Hepatocyte (in vitro differentiated cells): ENCODE results near the gene JAM3. TPM values are rescaled to one million over a fixed set of nuclear protein-coding genes. Genes with fewer than 3 reads are reported as not detected.
"Not testable (repeated sequence)": the region's sequence is repeated elsewhere in the genome, so short reads cannot be mapped to it uniquely, and the experiment has no call there.

Experiments
- DNase-seq: peaks from one replicate; pipeline ENCODE4 v3.0.0-alpha.2; 2016; ENCODE audit warnings: low spot score
- H2AFZ ChIP-seq: fragments of 200-600 bp; sonication (generic); 2 replicates; pipeline ENCODE4 v1.6.0; 2016; ENCODE audit warnings: antibody characterized with exemption, mild to moderate bottlenecking
- H3K27ac ChIP-seq: fragments of 200-600 bp; sonication (generic); 2 replicates; pipeline ENCODE4 v1.5.1; 2016; ENCODE audit warnings: mild to moderate bottlenecking
- H3K27me3 ChIP-seq: fragments of 200-600 bp; sonication (generic); 2 replicates; pipeline ENCODE4 v1.6.1; 2016
- H3K36me3 ChIP-seq: fragments of 200-600 bp; sonication (generic); replicated peaks from 2 replicates; pipeline ENCODE4 v1.5.1; 2016; ENCODE audit warnings: low read depth; ENCODE audit not compliant: insufficient read depth
- H3K4me1 ChIP-seq: fragments of 200-600 bp; sonication (generic); 2 replicates; pipeline ENCODE4 v1.5.1; 2016; ENCODE audit warnings: mild to moderate bottlenecking, moderate library complexity; ENCODE audit not compliant: insufficient read depth
- H3K4me2 ChIP-seq: fragments of 200-600 bp; sonication (generic); 2 replicates; pipeline ENCODE4 v1.6.0; 2016
- H3K4me3 ChIP-seq: fragments of 200-600 bp; sonication (generic); 2 replicates; pipeline ENCODE4 v1.5.1; 2016; ENCODE audit warnings: mild to moderate bottlenecking
- H3K79me2 ChIP-seq: fragments of 200-600 bp; sonication (generic); 2 replicates; pipeline ENCODE4 v1.6.0; 2017; ENCODE audit warnings: mild to moderate bottlenecking
- H3K9me2 ChIP-seq: fragments of 200-600 bp; sonication (generic); replicated peaks from 2 replicates; pipeline ENCODE4 v1.6.0; 2017; ENCODE audit warnings: mild to moderate bottlenecking; ENCODE audit not compliant: insufficient read depth
- H3K9me3 ChIP-seq: fragments of 200-600 bp; sonication (generic); 2 replicates; pipeline ENCODE4 v1.5.1; 2016; ENCODE audit warnings: low read depth, mild to moderate bottlenecking
- H4K20me1 ChIP-seq: fragments of 200-600 bp; sonication (generic); 2 replicates; pipeline ENCODE4 v1.6.0; 2016; ENCODE audit warnings: mild to moderate bottlenecking; ENCODE audit not compliant: insufficient read depth, poor library complexity, severe bottlenecking
- CTCF ChIP-seq: fragments of 200-600 bp; sonication (generic); IDR thresholded peaks from 2 replicates; pipeline ENCODE4 v1.5.1; 2016; ENCODE audit warnings: antibody characterized with exemption, mild to moderate bottlenecking; ENCODE audit not compliant: poor library complexity
- EZH2 ChIP-seq: fragments of 200-600 bp; sonication (generic); IDR thresholded peaks from 2 replicates; pipeline ENCODE4 v1.6.1; 2016; ENCODE audit warnings: antibody characterized with exemption, mild to moderate bottlenecking, borderline replicate concordance
- EZH2phosphoT487 ChIP-seq: fragments of 200-600 bp; sonication (generic); IDR thresholded peaks from one replicate; pipeline ENCODE4 v1.6.1; 2018; ENCODE audit warnings: antibody characterized with exemption, mild to moderate bottlenecking, low read depth, moderate library complexity; ENCODE audit not compliant: unreplicated experiment, severe bottlenecking
- WGBS: methylation state at CpG from one replicate; pipeline ENCODE4 v1.1.6; 2016; ENCODE audit warnings: low lambda C conversion rate; ENCODE audit errors: missing lambda C conversion rate; 5-methylcytosine and 5-hydroxymethylcytosine counted together
- polyA plus RNA-seq: library from polyadenylated mRNA; unstranded; fragments of >200 nt; fragmentation: Nextera tagmentation; extraction: Ambion mirVana; gene quantifications from 2 replicates; pipeline ENCODE4 v1.2.1, GENCODE V29; 2016
- total RNA-seq: library from RNA; depleted of rRNA; stranded (reverse); fragments of >200 nt; gene quantifications from 2 replicates; pipeline ENCODE4 v1.2.3, GENCODE V29; 2014

JAM3 gene
- total and polyA plus RNA-seq, 2 experiments from 2014 or later, result 20.3 to 23.6 TPM

- Histone ChIP-seq H3K4me2 (no peak overlapping the region), H3K27ac (no peak overlapping the region), H3K27me3 (no peaks in the 10 kb centered on the region), H2AFZ (no peak overlapping the region), H4K20me1 (peaks cover 3% of the 10 kb centered on the region), H3K79me2 (no peaks in the 10 kb centered on the region), H3K4me1 (no peaks in the 10 kb centered on the region), H3K9me3 (no peaks in the 10 kb centered on the region), H3K4me3 (no peak overlapping the region), H3K36me3 (no peaks in the 10 kb centered on the region), H3K9me2 (no peaks in the 10 kb centered on the region)
- 47% methylated on average over 2 of the region's 2 CpGs for WGBS
- TF ChIP-seq CTCF (no peak), EZH2phosphoT487 (no peak), EZH2 (no peak)
- no peak for DNase-seq
Observed at GRCh38 chr11:134082990-134083389, 14.1 kb downstream of the JAM3 start.

GRCh38 chr11:134086376-134086775, 17.5 kb downstream of the JAM3 start:
- no peak overlapping the region for H3K27ac ChIP-seq
- peaks cover 3% of the 10 kb centered on the region for H4K20me1 ChIP-seq
- no peaks in the 10 kb centered on the region for H3K9me3 ChIP-seq
- no peaks in the 10 kb centered on the region for H3K4me1 ChIP-seq
- TF ChIP-seq EZH2 (no peak), EZH2phosphoT487 (no peak), CTCF (no peak)
- H3K79me2 ChIP-seq, result no peaks in the 10 kb centered on the region
- no peak overlapping the region for H3K4me3 ChIP-seq
- no peaks in the 10 kb centered on the region for H3K9me2 ChIP-seq
- no peak overlapping the region for H3K4me2 ChIP-seq
- DNase-seq, result no peak
- WGBS, result 56% methylated on average over 2 of the region's 2 CpGs
- no peaks in the 10 kb centered on the region for H3K36me3 ChIP-seq
- H3K27me3 ChIP-seq, result no peaks in the 10 kb centered on the region
- no peak overlapping the region for H2AFZ ChIP-seq

GRCh38 chr11:134092006-134092405, 23.1 kb downstream of the JAM3 start:
- H2AFZ ChIP-seq, H3K4me3 ChIP-seq, DNase-seq, H3K79me2 ChIP-seq, H3K36me3 ChIP-seq, H3K9me3 ChIP-seq, H3K27me3 ChIP-seq, H3K9me2 ChIP-seq, H4K20me1 ChIP-seq, H3K27ac ChIP-seq, H3K4me1 ChIP-seq, H3K4me2 ChIP-seq: not testable (repeated sequence)
- 96% methylated on average over 8 of the region's 9 CpGs for WGBS

DNA sequence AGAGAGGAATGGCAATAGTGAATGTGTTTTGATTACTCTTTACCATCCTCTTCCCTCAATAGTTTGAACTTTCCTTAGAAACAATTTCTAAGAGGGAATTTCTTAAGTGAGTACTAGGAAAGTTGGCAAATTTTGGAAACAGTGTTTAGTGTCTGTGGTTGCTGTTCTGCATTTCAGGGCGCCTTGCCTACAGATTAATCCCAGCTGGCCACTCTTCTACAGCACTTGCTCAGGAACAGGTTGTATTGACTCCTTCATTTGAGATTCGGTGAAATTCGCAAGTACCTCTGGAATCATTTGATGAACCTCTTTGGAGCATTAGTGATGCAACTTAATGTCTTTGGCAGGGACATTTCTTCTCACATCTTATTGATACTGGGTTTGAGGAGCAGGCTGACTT, 28.3 kb downstream of the JAM3 start:
- 97% methylated on average over 3 of the region's 3 CpGs for WGBS
- no peaks in the 10 kb centered on the region for H3K9me2 ChIP-seq

More for the DNA sequence above, 28.3 kb downstream of the JAM3 start:
- H3K4me2 ChIP-seq, result no peak overlapping the region
- H3K36me3 ChIP-seq, result no peaks in the 10 kb centered on the region
- H4K20me1 ChIP-seq, result peaks cover 2% of the 10 kb centered on the region
- no peaks in the 10 kb centered on the region for H3K9me3 ChIP-seq
- DNase-seq, result no peak
- H3K4me3 ChIP-seq, result no peak overlapping the region
- H3K27ac ChIP-seq, result no peak overlapping the region
- TF ChIP-seq CTCF, result no peak
- TF ChIP-seq EZH2phosphoT487, result no peak
- no peak for TF ChIP-seq EZH2
- no peaks in the 10 kb centered on the region for H3K4me1 ChIP-seq
- no peak overlapping the region for H2AFZ ChIP-seq
- H3K79me2 ChIP-seq, result no peaks in the 10 kb centered on the region
- no peaks in the 10 kb centered on the region for H3K27me3 ChIP-seq
